Type B pancreatic cell (in vitro differentiated cells): Measurements from ENCODE around the gene C6orf89. TPM values are rescaled to one million over a fixed set of nuclear protein-coding genes. Genes with fewer than 3 reads are reported as not detected.

ENCODE experiments used
- DNase-seq: peaks from one replicate; pipeline ENCODE4 v3.0.0; 2021; ENCODE audit warnings: mixed read lengths; ENCODE audit not compliant: unreplicated experiment; ENCODE audit errors: extremely low spot score
- H3K27ac Mint-ChIP-seq: 2 replicates; pipeline ENCODE4 v1.8.0; 2021; ENCODE audit warnings: mild to moderate bottlenecking, mixed read lengths
- H3K27me3 Mint-ChIP-seq: 2 replicates; pipeline ENCODE4 v1.8.0; 2021; ENCODE audit warnings: mixed read lengths
- H3K36me3 Mint-ChIP-seq: 2 replicates; pipeline ENCODE4 v1.8.0; 2021; ENCODE audit warnings: mixed read lengths
- H3K4me1 Mint-ChIP-seq: one replicate; pipeline ENCODE4 v1.8.0; 2021; ENCODE audit warnings: mixed read lengths; ENCODE audit not compliant: unreplicated experiment
- H3K4me3 Mint-ChIP-seq: 2 replicates; pipeline ENCODE4 v1.8.0; 2021; ENCODE audit warnings: mild to moderate bottlenecking, mixed read lengths
- H3K9me3 Mint-ChIP-seq: 2 replicates; pipeline ENCODE4 v1.8.0; 2021; ENCODE audit warnings: mixed read lengths
- total RNA-seq: library from RNA; stranded (reverse); gene quantifications from 2 replicates; pipeline ENCODE4 v1.2.1, GENCODE V29; 2021; ENCODE audit warnings: low replicate concordance
- TF ChIP-seq, protein P1 (sequence below): fragments of 200-600 bp; sonication (generic); conservative IDR thresholded peaks from 2 replicates; pipeline ENCODE4 v1.5.0; 2021; ENCODE audit warnings: antibody characterized with exemption, mild to moderate bottlenecking

C6orf89 gene
- total RNA-seq, 1 donor from 2014 or later, result 37.9 TPM

DNA sequence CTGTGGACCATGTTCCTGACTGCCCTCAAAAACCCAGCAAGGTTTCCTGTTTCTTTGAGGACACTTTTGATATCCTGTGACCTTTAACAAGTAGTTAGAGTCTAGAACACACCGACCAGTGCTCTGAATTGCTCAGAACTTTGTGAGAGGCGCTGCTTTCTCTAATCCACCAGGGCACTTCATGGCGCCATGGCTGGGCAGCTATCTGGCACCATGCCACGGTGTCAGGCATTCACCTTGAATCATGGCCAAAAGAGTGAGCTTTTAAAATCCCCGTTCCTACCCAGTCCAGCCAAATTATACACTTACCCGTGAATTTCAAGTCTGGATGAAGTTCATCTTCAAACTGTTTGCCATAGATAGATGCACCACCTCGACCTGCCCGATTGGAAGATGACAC lies 29.5 kb upstream of the C6orf89 start:
- peaks cover 7% of the 10 kb centered on the region for H3K4me1 Mint-ChIP-seq
- no peak for DNase-seq
- no peaks in the 10 kb centered on the region for H3K27me3 Mint-ChIP-seq
- H3K27ac Mint-ChIP-seq, result no peak overlapping the region
- TF ChIP-seq, protein P1, sequence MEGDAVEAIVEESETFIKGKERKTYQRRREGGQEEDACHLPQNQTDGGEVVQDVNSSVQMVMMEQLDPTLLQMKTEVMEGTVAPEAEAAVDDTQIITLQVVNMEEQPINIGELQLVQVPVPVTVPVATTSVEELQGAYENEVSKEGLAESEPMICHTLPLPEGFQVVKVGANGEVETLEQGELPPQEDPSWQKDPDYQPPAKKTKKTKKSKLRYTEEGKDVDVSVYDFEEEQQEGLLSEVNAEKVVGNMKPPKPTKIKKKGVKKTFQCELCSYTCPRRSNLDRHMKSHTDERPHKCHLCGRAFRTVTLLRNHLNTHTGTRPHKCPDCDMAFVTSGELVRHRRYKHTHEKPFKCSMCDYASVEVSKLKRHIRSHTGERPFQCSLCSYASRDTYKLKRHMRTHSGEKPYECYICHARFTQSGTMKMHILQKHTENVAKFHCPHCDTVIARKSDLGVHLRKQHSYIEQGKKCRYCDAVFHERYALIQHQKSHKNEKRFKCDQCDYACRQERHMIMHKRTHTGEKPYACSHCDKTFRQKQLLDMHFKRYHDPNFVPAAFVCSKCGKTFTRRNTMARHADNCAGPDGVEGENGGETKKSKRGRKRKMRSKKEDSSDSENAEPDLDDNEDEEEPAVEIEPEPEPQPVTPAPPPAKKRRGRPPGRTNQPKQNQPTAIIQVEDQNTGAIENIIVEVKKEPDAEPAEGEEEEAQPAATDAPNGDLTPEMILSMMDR, result no peak
- no peaks in the 10 kb centered on the region for H3K9me3 Mint-ChIP-seq
- H3K36me3 Mint-ChIP-seq, result peaks cover 22% of the 10 kb centered on the region
- H3K4me3 Mint-ChIP-seq, result no peak overlapping the region

DNA sequence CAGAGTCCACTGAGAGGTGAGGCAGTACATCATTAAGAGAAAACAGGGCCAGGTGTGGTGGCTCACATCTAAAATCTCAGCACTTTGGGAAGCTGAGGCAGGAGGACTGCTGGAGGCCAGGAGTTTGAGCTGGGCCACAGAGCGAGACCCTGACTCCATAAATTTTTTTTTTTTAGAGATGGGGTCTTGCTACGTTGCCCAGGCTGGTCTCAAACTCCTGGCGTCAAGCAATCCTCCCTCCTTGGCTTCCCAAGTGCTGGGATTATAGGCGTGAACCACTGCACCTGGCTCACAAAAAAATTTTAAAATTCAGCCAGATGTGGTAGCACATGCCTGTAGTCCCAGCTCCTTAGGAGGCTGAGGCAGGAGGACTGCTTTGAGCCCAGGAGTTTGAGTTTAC lies 28.4 kb upstream of the C6orf89 start:
- Mint-ChIP-seq H3K27me3 (no peaks in the 10 kb centered on the region), H3K9me3 (no peaks in the 10 kb centered on the region), H3K4me3 (no peak overlapping the region), H3K36me3 (peaks cover 23% of the 10 kb centered on the region), H3K4me1 (peaks cover 7% of the 10 kb centered on the region), H3K27ac (no peak overlapping the region)
- TF ChIP-seq, protein P1, result no peak
- no peak for DNase-seq

DNA sequence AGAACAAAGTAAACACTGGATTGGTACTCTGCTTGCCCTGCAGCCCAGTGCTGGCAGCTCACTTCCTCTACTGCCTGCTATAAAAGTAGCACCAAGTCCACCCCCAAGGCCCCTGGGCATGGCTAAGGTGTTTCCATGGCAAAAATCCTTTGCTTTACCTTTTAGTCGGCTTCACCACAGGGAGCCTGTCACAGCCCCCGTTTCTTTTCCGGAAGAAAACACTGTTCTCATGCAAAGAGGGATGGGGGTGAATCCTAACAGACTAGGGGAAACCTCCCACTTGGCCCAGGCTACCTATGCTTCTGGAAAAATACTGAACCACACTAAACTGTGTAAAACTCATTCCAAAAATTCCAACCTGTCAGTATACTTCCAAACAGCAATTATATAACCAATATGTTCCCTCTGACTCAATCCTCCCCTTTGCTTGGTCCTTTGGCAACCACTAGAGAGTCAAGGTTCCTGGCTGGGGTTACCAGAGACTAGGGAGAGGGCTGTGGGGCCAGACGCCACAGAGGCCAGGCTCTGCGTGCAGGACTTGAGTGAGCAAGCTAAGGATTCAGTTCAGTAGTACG lies 27.3 kb upstream of the C6orf89 start:
- Mint-ChIP-seq H3K36me3 (peaks cover 24% of the 10 kb centered on the region), H3K9me3 (no peaks in the 10 kb centered on the region), H3K27me3 (no peaks in the 10 kb centered on the region), H3K27ac (no peak overlapping the region), H3K4me3 (no peak overlapping the region), H3K4me1 (peaks cover 12% of the 10 kb centered on the region)
- TF ChIP-seq, protein P1, result no peak
- no peak for DNase-seq

DNA sequence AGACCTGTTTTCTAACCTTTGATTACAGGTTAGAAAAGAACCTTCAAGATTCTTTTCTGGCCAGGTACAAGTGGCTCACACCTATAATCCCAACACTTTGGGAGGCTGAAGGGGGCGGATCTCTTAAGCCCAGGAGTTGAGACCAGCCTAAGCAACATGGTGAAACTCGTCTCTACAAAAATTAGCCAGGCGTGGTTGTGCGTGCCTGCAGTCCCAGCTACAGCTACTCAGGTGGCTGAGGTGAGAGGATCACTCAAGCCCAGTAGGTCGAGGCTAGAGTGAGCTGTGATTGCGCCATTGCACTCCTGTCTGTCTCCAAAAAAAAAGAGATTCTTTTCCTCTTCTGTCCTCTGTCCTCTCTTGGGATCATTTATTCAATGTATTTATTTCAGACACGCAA lies 25.6 kb upstream of the C6orf89 start:
- no peaks in the 10 kb centered on the region for H3K27me3 Mint-ChIP-seq
- H3K4me3 Mint-ChIP-seq, result no peak overlapping the region
- DNase-seq, result no peak
- H3K9me3 Mint-ChIP-seq, result no peaks in the 10 kb centered on the region
- H3K27ac Mint-ChIP-seq, result no peak overlapping the region
- peaks cover 23% of the 10 kb centered on the region for H3K4me1 Mint-ChIP-seq
- TF ChIP-seq, protein P1, result no peak
- H3K36me3 Mint-ChIP-seq, result peaks cover 31% of the 10 kb centered on the region

DNA sequence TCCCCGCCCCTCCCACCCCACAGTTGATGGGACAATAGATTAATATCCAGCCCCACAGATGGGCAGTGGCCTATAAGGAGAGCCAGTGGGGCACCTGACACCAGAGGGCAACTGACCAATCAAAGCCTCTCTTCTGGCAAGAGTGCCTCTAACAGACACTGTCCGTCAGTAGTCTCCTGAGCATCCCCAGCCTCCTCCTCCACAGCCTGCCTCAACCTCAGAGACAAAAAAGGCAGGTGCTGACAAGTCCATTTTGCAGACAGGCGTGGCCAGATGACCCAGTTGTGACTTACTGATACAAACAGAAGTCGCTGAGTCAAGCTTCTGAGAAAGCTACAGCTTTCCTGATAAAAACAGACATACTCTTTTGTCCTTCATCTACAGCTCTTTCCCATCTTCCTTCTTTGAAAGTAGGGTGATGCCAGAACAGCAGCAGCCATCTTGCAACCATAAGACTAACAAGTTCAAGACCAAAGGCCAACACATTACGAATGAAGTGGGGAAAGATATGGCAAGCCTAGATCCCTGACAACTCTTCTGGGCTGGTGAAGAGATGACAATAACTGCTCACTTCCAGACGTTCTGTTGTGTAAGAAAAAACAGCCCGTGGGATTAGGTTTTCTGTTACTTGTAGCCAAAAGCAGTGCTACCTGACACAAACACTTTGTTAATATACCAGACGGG lies 23.4 kb upstream of the C6orf89 start:
- H3K27me3 Mint-ChIP-seq, result no peaks in the 10 kb centered on the region
- DNase-seq, result no peak
- no peak overlapping the region for H3K27ac Mint-ChIP-seq
- no peak overlapping the region for H3K4me3 Mint-ChIP-seq
- peaks cover 28% of the 10 kb centered on the region for H3K4me1 Mint-ChIP-seq
- TF ChIP-seq, protein P1, result no peak
- no peaks in the 10 kb centered on the region for H3K9me3 Mint-ChIP-seq
- H3K36me3 Mint-ChIP-seq, result peaks cover 33% of the 10 kb centered on the region
